Skeletal muscle tissue (tissue), 4 donors: Measurements from ENCODE around the gene LRRK1. TPM values are rescaled to one million over a fixed set of nuclear protein-coding genes. Genes with fewer than 3 reads are reported as not detected.

Source experiments
- H3K27ac ChIP-seq: one replicate; pipeline ENCODE4 v1.7.0; 2013; ENCODE audit warnings: mild to moderate bottlenecking, low read depth, low read length, inconsistent platforms
- H3K27me3 ChIP-seq, 3 donors: one replicate each; pipeline ENCODE4 v1.7.0; 2013; ENCODE audit warnings: low read length in 3 of 3; ENCODE audit not compliant: control insufficient read depth in 3 of 3, insufficient read depth in 3 of 3
- H3K36me3 ChIP-seq, 3 donors: one replicate each; pipeline ENCODE4 v1.7.0; 2013; ENCODE audit warnings: low read length in 3 of 3; ENCODE audit not compliant: control insufficient read depth in 3 of 3, insufficient read depth in 3 of 3
- H3K4me1 ChIP-seq, 3 donors: one replicate each; pipeline ENCODE4 v1.7.0; 2013; ENCODE audit warnings: low read length in 3 of 3, mild to moderate bottlenecking in 3 of 3; ENCODE audit not compliant: control insufficient read depth in 3 of 3, insufficient read depth in 3 of 3
- H3K4me3 ChIP-seq, 3 donors: one replicate each; pipeline ENCODE4 v1.7.0; 2013; ENCODE audit warnings: low read length in 3 of 3
- H3K9ac ChIP-seq, 3 donors: one replicate each; pipeline ENCODE4 v1.7.0; 2013; ENCODE audit warnings: low read length in 3 of 3, mild to moderate bottlenecking in 3 of 3, moderate library complexity in 2 of 3, low read depth in 1 of 3
- H3K9me3 ChIP-seq, 3 donors: one replicate each; pipeline ENCODE4 v1.7.0; 2013; ENCODE audit warnings: low read length in 3 of 3; ENCODE audit not compliant: control insufficient read depth in 3 of 3
- total RNA-seq: library from RNA; depleted of rRNA; stranded (reverse); fragments of >200 nt; gene quantifications from one replicate; pipeline ENCODE4 v1.2.3, GENCODE V29; 2014
- donor health status: Osteomylitis.

The LRRK1 gene
- total RNA-seq, 1 donor from 2014 or later, result 3.7 TPM

DNA sequence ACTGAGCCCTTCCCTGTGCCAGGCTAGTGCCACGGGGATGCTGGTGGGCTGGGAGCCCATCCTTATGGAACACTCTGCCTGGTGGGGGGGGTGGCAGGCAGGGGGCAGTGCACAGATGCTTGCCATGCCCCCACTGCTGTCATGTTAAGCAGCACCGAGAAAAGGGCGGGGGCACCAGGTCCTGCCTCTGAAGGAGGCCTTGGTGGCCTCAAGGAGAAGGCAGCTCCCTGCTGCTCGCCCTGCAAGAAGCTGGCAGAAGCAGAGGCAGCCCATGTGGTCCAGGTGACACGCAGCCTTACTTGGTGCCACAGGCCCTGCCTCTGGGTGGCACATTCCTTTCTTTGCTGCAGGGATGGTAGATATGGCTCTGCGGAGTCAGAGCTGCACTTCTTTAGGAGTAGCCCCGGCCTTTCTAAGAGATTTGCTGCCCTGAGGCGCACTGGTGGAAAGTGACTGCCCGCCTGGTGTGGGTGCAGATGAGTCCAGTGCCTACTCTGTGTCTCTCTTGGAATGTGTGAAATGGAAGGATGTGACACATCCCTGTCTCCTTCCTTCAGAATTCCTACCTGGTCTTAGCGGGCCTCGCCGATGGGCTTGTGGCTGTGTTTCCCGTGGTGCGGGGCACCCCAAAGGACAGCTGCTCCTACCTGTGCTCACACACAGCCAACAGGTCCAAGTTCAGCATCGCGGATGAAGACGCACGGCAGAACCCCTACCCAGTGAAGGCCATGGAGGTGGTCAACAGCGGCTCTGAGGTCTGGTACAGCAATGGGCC is 145.8 kb downstream of the LRRK1 start:
- no peak overlapping the region for H3K9ac ChIP-seq
- no peaks in the 10 kb centered on the region for H3K27me3 ChIP-seq
- no peak overlapping the region for H3K4me3 ChIP-seq
- no peaks in the 10 kb centered on the region for H3K9me3 ChIP-seq
- peaks cover 0 to 16% (median 9%) of the 10 kb centered on the region in 3 donors for H3K36me3 ChIP-seq
- H3K4me1 ChIP-seq, result peaks cover 0 to 4% (median 2%) of the 10 kb centered on the region in 3 donors
- H3K27ac ChIP-seq, result no peak overlapping the region

DNA sequence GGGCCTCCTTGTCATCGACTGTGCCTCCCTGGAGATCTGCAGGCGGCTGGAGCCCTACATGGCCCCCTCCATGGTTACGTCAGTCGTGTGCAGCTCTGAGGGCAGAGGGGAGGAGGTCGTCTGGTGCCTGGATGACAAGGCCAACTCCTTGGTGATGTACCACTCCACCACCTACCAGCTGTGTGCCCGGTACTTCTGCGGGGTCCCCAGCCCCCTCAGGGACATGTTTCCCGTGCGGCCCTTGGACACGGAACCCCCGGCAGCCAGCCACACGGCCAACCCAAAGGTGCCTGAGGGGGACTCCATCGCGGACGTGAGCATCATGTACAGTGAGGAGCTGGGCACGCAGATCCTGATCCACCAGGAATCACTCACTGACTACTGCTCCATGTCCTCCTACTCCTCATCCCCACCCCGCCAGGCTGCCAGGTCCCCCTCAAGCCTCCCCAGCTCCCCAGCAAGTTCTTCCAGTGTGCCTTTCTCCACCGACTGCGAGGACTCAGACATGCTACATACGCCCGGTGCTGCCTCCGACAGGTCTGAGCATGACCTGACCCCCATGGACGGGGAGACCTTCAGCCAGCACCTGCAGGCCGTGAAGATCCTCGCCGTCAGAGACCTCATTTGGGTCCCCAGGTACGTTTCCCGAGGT is 146.5 kb downstream of the LRRK1 start:
- peaks cover 0 to 16% (median 9%) of the 10 kb centered on the region in 3 donors for H3K36me3 ChIP-seq
- H3K4me1 ChIP-seq, result peaks cover 3 to 8% (median 5%) of the 10 kb centered on the region in 3 donors
- H3K9me3 ChIP-seq, result no peaks in the 10 kb centered on the region

DNA sequence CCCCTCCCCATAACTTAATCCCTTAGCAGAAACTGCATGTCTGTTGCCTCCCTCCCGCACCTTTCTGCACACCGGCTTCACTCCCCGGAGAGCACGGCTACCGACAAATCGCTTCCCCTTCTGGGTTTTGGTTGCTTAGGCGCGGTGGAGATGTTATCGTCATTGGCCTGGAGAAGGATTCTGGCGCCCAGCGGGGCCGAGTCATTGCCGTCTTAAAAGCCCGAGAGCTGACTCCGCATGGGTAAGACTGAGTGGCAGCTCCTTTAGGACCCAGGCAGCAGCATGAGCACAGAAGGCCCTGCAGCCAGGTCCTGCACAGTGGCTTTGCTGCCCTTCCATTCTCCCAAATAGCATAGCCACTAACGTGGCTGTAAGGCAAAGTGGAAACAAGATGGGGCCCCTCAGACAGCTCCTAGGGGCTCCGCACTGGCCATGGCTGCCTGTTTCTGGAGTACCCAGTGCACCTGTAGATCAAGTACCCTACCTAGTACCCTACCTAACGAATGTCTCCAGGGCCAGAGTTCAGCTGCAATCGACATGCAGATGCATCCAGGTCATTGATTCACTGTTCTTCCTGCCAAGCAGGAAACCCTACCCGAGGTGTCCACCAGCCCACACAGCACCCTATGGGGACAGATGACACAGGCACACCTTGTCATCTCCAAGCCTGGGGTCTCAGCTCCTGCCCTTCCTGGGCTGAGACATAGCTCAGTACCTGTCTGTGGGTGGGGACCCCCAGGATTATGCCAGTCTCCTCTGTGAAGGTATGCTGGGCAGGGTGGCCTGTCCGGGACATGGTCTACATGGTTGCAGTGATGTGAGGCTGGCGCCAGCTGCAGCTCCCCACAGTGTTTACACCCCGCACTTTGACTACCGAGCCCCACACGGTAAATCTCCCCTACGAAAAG is 147.6 kb downstream of the LRRK1 start:
- Histone ChIP-seq H3K9ac (no peak overlapping the region), H3K9me3 (no peaks in the 10 kb centered on the region), H3K36me3 (peaks cover 0 to 16% (median 6%) of the 10 kb centered on the region in 3 donors), H3K4me3 (no peak overlapping the region), H3K27ac (no peak overlapping the region), H3K27me3 (no peaks in the 10 kb centered on the region), H3K4me1 (peaks cover 3 to 12% (median 7%) of the 10 kb centered on the region in 3 donors)

More for the DNA sequence above, 146.5 kb downstream of the LRRK1 start:
- H3K9ac ChIP-seq, result no peak overlapping the region
- no peak overlapping the region for H3K27ac ChIP-seq
- H3K27me3 ChIP-seq, result no peaks in the 10 kb centered on the region
- no peak overlapping the region for H3K4me3 ChIP-seq

DNA sequence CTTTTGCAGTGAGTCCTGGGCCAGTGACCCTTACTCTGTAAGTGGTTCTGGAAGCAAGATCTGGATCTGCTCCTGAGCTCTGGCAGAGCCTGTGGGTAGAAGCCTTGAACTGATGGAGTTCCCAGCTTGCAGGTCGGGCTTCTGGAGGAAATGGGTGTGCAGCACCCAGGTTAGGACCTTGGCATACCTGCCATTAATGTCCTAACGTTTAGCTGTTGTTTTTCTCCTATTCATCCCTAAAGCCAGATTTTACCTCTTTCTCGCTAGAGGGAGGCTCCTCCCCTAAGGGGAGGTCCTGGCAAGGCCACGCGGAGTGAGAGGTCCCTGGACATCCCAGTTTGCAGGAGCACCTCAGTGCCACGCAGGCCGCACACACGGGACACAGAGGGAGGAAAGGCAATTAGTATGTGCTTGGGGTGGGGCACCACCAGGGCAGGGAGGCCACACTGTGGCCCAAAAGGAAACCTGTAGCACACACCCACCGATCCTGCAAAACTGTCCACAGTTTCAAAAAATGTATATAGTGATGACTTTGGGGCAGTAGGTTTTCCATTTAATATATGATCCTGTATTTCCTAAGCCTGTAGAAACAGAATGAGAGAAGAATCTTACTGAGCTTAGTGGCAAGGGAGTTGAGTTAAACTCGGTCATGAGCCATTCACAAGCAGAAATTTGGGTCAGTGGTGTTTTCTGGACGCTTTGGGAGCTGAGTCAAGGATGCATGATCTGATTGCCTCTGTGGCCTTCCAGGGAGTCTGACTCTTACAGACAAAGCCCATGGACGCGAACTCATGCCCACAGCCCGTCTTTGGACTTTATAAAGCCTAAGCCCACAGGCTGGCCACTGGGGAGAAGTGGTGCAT is 148.7 kb downstream of the LRRK1 start:
- no peaks in the 10 kb centered on the region for H3K27me3 ChIP-seq
- H3K9ac ChIP-seq, result no peak overlapping the region
- H3K36me3 ChIP-seq, result peaks cover 0 to 11% (median 2%) of the 10 kb centered on the region in 3 donors
- no peak overlapping the region for H3K27ac ChIP-seq
- H3K4me1 ChIP-seq, result peaks cover 3 to 12% (median 7%) of the 10 kb centered on the region in 3 donors
- H3K9me3 ChIP-seq, result no peaks in the 10 kb centered on the region
- no peak overlapping the region for H3K4me3 ChIP-seq

DNA sequence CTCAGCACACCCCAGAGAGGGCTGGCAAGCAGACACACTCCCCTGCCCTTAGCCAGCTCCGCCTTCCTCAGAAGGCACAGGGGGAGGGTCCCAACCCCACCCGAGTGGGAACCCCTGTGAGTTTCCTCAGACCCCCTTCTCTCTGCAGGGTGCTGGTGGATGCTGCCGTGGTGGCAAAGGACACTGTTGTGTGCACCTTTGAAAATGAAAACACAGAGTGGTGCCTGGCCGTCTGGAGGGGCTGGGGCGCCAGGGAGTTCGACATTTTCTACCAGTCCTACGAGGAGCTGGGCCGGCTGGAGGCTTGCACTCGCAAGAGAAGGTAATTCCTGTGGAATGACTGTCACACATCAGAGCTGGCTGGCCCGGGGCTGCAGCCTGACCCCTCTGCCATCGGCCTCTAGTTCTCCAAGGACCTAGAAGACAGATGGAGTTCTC is 149.4 kb downstream of the LRRK1 start:
- Histone ChIP-seq H3K27me3 (no peaks in the 10 kb centered on the region), H3K4me1 (peaks cover 3 to 12% (median 7%) of the 10 kb centered on the region in 3 donors), H3K4me3 (no peak overlapping the region), H3K9me3 (no peaks in the 10 kb centered on the region), H3K27ac (peak overlapping the region; percentile 47), H3K9ac (no peak overlapping the region), H3K36me3 (peaks cover 0 to 11% (median 2%) of the 10 kb centered on the region in 3 donors)

DNA sequence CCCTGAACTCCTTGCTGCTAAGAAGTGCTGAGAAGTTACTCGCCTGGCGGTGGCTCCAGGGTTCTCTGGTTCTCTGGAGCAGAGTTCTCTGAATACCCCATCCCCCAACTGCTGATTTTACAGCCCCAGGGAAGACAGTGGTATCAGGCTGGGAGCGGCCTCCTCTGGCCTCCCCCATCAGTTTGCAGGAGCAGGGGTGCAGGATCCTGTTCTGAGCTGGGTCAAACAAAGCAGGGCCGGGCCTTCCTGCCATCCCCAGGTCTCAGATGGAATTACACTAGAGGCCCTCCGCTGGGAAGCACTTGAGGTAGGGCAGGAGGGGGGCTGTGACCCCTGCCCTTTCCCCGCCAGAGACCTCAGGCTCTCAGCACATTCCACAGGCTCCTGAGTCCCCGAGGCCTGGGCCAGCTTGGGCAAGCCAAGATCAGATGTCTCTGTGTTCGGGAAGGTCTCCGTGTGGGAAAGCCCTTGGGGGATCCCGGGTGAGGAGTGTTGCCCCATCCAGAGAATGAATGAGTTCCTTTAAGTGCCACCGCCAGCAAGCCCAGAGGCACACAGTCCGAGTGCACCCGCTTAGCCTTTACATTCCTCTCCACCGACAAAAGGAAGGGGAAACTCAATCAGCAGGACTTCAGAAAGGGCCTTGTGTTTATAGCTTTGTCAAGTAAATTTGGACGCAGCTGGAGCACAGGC is 149.9 kb downstream of the LRRK1 start:
- peaks cover 3 to 12% (median 7%) of the 10 kb centered on the region in 3 donors for H3K4me1 ChIP-seq
- H3K9ac ChIP-seq, result no peak overlapping the region
- H3K4me3 ChIP-seq, result no peak overlapping the region
- H3K27me3 ChIP-seq, result no peaks in the 10 kb centered on the region
- peaks cover 0 to 9% (median 2%) of the 10 kb centered on the region in 3 donors for H3K36me3 ChIP-seq
- peak overlapping the region; percentile 47 for H3K27ac ChIP-seq
- no peaks in the 10 kb centered on the region for H3K9me3 ChIP-seq

DNA sequence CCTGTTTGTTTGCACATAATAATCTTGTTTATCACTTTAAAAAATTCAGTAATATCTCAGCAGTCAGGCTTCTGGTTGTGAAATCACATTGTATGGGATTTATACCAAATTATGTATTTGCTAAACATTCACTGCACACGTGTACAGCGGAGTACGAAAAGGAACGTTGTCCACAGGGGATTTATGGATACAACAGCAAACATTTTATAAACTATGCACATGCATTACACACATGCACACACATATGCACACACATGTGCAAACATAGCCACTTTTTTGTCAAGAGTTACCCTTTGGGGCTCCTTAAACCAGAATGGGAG is 150.5 kb downstream of the LRRK1 start:
- Histone ChIP-seq H3K27me3 (no peaks in the 10 kb centered on the region), H3K4me1 (peaks cover 3 to 12% (median 7%) of the 10 kb centered on the region in 3 donors), H3K4me3 (no peak overlapping the region), H3K9ac (no peak overlapping the region), H3K36me3 (peaks cover 0 to 9% (median 2%) of the 10 kb centered on the region in 3 donors), H3K27ac (no peak overlapping the region), H3K9me3 (no peaks in the 10 kb centered on the region)

DNA sequence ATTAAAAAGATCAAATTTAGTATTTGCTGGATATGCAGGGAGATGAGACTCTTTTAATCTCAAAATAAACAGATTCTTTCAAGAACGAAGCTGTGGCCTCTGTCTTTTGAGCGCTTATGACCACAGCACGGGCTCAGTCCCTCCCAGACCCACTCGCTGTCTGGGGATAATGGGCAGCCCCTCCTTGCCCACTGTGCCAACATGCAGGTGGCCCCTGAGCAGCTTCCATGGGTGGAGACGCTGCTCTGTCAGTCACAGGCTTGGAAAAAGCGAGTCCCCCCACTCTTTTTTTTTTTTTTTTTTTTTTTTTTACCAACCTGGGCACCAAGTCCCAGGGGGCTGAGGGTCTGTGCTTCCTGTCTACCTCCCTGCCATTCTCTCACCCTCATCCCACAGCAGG is 150.9 kb downstream of the LRRK1 start:
- Histone ChIP-seq H3K27me3 (no peaks in the 10 kb centered on the region), H3K4me1 (peaks cover 3 to 12% (median 7%) of the 10 kb centered on the region in 3 donors), H3K36me3 (peaks cover 0 to 6% (median 2%) of the 10 kb centered on the region in 3 donors), H3K4me3 (no peak overlapping the region), H3K9me3 (no peaks in the 10 kb centered on the region), H3K27ac (peak overlapping the region; percentile 68), H3K9ac (no peak overlapping the region)
